ENCODE results near the gene TDO2.

GRCh38 chr4:155961575-155961974 lies 58.1 kb downstream of the TDO2 start:
- TF ChIP-seq CTCF (IDR thresholded peaks at IDR 0.05) (no peak), POLR2AphosphoS5 (IDR thresholded peaks at IDR 0.05) (no peak), POLR2A (IDR thresholded peaks at IDR 0.05) (no peak)

Measured in breast epithelium (tissue), 3 donors.